UCSD-AML1 (cell line): ENCODE results near the gene TMEM217.
"Not testable (repeated sequence)": the region's sequence is repeated elsewhere in the genome, so short reads cannot be mapped to it uniquely, and the experiment has no call there.

Experiments
- DNase-seq: peaks from one replicate; lab custom pipeline; 2025; ENCODE audit not compliant: unreplicated experiment; lab: John Stamatoyannopoulos, UW

TMEM217 gene

DNA sequence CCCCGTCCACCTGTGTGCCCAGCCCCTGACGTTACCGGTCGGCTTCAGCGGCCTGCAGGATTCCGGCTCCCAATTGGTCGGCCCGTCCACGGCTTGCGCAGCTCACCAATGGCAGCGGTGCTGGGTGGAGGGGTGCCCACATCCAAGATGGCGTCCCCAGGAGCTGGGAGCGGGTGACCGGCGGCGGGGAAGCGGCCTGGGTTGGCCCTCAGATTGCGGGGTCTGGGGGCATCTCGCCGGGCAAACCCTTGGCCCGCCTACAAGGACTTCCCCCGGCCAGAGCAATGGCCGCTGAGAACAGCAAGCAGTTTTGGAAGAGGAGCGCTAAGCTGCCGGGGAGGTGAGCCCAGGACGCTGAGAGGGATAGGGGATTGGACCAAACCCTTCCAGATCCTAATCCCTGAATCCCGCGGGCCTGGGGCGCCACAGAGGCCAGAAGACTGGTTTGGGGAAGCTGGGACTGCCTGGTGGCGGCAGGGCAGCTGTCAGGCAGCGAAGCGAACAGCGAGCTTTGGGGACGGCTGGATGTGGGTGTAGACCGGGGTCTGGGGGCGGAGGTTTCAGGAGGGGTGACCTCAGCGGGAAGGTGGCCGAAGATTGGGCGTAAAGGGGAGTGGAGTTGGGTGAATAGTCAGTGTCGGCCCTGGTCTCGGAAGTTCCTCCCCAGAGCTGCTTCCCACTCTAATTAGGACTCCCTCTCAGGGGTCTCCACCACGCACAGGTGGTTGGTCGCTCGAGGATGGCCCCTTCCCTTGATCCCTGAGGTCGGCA lies at the start of gene TMEM217, which contains the start of gene TBC1D22B:
TSS of gene TMEM217 (minus strand) at position 511 of the 771 bp plus-strand sequence. CDS start 39,114 bp downstream, outside the sequence.
TSS of gene TBC1D22B (plus strand) at position 139 of the 771 bp plus-strand sequence. CDS start at position 285, 146 bp downstream.
- DNase-seq = peak; percentile 95

DNA sequence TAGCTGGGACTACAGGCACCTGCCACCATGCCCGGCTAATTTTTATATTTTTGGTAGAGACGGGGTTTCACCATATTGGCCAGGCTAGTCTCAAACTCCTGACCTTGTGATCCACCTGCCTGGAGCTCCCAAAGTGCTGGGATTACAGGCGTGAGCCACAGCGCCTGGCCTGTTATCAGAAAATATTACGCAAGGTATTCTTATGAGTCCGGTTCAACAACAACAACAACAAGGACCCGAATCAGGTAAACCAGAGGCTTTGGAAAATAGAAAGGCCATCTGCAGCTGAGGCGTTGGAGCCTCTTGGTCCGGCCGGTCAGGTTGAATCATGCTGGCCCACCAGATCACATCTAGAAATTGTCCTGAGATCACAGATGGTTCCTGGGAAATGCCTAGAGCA lies 49.5 kb upstream of the TMEM217 start:
- DNase-seq = not testable (repeated sequence)

DNA sequence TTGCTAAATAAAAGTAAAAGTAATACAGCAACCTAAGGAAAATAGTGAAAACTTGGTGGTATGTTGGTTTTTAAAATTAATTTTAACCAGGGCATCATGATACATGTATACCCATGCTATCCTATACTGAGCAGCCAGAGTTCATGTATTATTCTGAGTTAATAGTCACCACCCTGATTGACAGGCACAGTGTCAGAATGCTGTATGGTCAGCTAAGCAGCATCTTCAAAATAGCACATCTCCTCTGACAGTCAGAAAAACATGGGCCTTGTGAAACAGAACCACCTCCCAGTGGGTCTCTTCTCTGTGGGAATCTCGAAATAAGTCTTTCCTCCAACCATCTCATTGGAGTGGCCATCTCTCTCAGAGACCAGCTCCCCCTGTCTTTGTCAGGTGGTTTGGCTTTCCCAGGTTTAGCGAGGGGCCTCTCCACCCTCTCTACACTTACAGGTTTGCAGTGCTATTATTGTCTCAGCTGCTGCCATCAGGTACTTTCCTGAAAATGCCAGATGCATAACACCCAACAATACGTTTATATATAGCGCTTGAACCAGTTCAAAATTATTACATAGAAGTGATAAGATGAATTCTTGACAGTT lies 48.8 kb upstream of the TMEM217 start:
- DNase-seq = no peak

DNA sequence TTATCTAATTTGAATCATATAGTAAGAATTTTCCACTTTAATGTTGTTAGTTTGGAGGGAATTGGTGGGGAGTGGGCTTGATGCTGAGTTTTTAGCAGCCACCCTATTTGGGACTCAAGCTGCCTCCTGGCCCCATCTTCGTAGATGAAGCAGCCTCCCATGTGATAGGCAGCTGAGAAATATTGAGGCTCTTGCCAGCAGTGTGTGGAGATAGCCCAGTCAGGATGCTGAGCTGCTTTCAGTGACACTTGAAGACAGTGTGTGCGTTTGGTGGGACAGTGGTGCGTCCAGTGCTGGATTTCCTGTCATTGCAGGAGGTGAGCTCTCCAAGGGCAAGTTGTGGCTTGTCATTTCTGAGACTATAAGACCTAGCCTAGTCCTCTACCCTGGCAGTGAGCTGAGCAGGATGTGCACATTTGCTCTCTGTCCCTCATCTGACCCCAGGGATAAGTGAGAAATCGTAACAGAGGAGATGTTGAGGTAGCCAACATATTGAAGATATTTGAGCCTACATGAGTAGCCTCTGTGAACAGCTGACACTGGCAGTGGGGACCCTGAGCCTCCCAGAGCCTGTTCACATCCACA lies 48.0 kb upstream of the TMEM217 start:
- DNase-seq = peak; percentile 31

DNA sequence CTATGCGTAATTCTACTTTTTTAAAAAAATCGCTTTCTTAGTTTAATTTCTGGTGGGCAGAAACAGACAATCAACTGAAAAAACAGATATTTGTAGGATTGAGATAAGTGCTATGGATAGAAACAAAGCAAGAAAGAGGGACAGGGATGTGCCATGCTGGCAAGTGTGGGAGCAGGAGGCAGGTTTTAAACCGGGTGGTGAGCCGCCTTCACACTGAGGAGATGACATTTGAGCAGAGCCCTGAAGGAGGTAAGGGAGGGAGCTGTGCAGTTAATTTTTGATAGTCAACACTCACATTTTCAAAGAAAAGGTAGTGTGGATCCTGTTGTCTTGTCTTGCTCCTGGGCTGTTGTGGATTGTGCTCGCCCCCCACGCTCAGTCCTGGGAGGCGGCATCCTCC lies 46.8 kb upstream of the TMEM217 start:
- no peak for DNase-seq

DNA sequence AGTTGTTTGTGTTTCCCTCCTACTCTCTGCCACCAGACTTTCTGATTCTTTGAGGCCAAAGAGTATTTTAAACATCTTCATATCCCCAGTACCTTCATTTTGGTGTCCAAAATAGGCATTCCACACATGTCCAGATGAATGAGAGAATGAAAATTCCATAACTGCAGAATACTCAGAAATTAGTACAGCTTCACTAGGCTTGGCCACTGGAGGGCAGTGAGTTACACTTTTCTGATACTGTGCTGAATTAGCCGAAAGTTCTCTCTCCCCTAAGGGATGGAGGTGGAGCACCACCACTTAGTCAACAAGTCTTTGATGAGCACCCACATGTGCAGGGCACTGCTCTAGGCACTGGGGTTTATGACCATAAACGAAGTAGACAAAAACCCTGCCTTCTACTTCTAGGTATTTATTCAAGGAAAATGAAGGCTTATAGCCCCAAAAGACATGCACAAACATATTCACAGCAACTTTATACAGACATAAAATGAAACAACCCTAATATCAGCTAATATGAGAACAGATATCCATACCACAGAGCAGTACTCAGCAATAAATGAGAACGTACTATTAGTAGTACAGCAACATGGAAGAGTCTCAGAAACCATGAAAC lies 46.1 kb upstream of the TMEM217 start:
- peak; percentile 26 for DNase-seq

DNA sequence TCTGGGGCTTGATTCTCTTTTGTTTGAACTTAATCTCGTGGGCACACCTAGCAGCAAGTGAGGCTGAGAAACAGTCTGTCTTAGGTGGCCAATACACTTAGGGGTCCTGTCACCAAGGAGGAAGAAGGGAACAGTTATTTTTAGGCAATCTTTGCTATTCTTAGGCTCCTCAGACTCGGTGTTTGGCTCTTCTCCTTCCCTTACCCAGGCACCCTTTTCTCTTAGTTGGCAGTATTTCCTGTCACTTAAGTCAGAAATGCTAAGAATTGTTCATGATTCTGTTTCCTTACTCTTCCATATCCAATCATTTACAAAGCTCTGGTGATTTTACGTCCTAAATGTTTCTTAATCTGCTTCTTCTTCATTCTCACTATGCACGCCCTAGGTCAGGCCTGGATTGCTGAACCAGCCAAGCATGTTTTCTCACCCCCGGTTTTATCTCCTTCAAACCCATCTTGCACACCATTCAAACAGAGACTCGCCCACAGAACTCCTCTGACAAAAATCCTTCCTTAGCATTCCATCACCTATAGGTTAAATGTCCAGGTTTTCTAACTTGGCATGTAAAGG lies 45.2 kb upstream of the TMEM217 start:
- DNase-seq = no peak

DNA sequence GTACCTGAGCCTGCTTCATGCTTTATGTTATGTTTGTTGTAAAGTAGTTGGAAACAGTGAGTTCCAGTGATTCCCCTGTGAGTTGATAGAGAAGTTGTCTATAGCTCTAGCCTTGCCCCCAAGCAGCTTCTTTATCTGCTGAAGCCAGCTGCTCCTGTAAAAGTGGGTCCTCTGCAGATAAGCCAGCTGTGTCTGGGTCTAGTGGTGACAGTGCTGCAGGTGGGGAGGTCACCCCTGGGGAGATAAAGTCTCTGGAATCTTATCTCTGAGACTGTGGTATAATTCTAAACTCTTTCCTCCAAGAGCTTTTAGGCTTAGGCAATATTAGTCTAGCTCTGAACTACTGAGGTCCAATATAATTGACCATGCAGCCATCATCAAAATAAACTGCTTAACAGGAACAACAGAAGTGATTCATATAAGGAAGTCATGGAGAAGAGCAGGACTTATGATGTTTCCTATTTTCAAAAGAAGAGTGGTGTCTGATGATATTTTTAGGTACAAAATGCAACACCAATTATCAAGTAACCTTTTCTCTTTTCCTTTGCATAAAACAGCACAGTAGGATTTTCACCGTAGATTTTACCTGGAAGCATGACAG lies 44.2 kb upstream of the TMEM217 start:
- DNase-seq = no peak

DNA sequence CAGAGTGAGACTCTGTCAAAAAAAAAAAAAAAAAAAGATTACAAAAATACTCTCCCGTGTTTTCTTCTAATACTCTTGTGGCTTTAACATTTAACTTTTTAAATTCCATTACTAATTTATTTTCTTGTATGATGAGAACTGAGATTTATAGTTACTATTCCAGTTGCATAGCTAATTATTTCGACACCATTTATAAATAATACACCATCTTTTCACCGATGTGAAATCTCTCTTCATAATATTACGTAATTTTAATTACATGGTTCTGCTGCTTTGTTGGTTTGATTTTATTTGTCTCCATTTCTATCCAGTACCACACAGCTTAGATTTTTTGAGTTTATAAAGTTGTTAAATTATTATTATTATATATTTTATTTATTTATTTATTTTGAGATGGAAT lies 42.0 kb upstream of the TMEM217 start:
- no peak for DNase-seq

DNA sequence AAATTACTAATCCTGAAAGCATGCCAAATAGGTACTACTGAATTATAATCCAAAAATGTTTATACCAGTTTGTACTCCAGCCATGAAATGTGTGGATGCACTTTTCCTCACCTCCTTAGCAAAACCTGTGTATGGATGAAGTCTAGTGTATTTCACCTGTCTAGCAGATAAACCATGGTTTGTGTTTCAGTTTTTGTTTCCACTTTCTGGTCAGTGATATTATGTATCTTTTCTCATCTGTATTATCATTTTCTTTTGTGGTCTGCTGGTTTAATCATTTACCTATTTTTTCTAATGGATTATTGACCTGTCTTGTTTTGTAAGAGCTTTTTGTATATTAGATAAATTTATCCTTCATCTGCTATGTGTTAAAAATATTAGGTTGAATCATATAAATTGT lies 41.0 kb upstream of the TMEM217 start:
- no peak for DNase-seq

DNA sequence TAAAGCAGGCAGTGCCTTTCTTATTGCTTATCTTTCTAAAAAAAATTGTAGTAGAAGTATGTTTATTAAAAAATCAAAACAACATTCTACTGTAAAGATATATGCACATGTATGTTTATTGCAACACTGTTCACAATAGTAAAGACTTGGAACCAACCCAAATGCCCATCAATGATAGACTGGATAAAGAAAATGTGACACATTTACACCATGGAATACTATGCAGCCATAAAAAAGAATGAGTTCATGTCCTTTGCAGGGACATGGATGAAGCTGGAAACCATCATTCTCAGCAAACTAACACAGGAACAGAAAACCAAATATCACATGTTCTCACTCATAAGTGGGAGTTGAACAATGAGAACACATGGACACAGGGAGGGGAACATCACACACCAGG lies 39.7 kb upstream of the TMEM217 start:
- DNase-seq = not testable (repeated sequence)

DNA sequence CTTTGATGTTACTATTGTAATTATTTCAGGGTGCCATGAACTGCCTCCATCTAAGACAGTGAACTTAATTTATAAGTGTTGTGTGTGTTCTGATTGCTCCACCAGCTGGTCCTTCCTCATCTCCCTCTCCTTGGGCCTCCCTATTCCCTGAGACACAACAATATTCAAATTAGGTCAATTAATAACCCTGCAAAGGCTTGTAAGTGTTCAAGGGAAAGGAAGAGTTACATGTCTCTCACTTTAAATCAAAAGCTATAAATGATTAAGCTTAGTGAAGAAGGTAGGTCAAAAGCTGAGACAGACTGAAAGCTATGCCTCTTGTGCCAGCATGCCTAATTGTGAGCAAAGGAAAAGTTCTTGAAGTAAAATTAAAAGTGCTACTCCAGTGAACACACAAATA lies 35.5 kb upstream of the TMEM217 start:
- DNase-seq = no peak

DNA sequence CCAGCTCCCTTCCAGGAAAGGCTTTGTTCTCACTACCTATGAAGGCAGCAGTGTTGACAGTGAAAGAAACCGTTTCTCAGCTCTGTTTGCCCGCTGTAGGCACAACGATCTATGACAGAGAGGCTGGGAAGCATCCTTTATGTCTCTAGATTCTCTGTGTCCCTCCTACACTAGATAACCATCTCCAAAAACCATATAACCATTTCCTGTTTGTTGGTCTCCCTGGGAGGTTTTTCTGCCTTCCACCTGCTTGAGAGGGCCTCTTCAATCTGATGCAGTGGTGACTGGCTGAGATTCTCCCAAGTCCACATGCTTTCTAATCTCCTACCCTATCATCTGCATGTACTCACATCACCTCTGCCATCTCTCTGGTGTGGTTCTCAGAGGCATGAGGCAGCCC lies 32.0 kb upstream of the TMEM217 start:
- DNase-seq = no peak

DNA sequence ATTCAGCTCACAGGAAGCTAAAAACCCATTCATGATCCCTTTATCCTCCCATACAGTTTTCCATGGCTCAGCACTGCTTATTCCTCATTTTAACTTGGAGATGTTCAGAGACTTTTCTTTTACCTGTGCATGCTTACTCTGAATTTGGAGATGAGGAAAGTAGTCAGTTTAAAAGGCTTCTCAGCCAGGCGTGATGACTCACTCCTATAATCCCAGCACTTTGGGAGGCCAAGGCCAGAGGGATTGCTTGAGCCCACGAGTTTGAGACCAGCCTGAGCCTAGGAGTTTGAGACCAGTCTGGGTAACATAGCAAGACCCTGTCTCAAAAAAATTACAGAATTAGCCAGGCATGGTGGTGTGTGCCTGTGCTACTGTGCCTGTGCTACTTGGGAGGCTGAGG lies 30.3 kb upstream of the TMEM217 start:
- no peak for DNase-seq

DNA sequence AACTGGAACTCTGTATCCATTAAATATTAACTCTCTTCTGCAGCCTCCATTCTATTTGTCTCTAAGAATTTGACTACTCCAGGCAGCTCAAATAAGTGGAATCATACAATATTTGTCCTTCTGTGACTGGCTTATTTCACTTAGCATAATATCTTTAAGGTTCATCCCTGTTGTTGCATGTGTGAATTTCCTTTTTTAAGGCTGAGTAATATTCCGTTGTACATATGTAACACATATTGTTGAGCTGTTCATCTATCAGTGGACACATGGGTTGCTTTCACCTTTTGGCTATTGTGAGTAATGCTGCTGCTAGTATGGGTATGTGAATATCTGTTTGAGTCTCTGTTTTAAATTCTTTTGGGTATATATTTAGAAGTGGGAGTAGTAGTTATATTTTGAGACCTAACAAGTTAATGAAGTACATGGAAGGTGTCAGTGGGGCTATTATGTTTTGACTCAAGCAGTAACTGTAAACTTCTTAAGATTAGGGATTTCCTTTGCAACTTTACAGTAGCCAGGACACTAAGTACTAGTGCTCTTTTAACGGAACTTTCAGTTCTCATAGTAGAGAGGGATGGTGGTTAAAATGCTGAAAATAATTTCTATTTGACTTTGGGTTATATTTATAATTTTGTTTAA lies 29.7 kb upstream of the TMEM217 start:
- DNase-seq = no peak

DNA sequence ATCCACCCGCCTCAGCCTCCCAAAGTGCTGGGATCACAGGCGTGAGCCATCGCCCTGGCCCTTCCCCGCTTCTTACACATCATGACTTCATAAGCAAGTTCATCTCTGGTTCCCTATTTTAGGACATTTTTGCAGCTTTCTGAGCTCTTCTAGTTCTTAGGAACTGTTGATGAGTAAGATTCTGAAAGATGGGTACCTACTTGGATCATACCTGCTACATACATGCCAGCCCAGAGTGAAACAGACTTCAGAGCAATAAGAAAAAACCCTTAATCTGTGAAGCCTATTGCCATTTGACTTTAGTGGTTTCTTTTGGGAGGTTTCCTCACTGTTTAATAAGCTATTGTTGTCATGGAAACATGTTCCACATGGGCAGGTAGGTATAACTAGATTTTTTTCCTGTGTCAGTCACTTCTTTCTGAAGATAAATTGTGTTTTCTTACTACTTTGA lies 27.9 kb upstream of the TMEM217 start:
- DNase-seq = no peak

DNA sequence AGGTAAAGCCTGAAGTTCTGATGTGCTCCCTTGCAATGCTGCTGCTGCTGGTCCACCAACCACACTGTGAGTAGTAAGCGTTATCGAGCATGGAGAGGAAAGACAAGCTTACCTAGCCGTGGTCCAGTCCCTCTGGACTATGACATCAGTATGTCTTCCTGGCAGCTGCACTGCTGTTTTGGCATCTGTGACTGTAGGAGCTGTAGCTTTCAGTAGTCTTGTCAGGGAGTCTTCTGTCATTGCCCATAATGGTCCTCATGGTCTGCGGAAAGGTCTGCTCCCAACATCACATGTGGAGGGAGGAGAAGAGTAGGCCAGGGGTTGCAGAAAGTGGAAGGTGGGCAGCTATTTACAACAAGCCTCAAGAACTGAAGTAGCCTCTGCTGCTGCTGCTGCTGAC lies 26.8 kb upstream of the TMEM217 start:
- no peak for DNase-seq

DNA sequence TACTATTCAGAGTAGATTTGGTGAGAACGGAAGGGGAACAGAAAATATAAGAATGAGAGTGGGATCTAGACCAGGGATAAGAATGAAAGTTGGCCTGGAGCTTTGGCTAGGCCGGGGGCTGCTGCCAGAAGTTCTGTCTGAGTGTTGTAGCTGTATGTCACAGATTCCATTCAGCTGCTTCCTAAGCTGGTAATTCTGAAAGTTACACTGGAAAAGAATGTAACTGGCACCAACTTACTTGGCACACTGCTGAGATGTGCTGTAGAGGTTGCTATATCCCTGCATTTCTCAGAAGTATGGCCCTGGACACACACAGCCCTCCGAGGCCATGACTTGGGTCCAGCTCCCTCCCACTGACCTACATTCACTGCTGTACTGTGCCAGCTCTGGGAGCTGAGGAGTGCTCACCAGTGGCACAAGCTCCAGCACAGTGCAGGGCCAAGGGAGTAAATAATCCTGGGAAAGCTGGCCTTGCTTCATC lies 25.8 kb upstream of the TMEM217 start:
- DNase-seq = no peak

DNA sequence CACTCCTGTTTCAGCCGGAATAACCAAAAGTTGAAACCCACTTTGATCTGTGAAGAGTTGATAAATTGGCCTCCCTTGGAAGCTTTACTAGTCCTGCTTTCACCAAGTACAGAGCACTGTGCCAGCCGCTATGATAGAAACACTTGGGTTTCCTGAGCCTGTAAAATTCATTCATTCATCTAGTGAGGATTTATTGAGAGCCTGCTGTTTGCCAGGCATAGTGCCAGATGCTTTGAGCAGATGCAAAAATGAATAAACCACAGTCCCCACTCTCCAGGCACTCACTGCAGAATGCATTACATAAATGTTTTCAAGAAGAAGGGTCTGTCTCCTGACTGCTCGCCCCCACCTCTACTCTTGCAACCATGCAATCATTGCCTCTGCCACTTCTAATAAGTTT lies 25.3 kb upstream of the TMEM217 start:
- no peak for DNase-seq

DNA sequence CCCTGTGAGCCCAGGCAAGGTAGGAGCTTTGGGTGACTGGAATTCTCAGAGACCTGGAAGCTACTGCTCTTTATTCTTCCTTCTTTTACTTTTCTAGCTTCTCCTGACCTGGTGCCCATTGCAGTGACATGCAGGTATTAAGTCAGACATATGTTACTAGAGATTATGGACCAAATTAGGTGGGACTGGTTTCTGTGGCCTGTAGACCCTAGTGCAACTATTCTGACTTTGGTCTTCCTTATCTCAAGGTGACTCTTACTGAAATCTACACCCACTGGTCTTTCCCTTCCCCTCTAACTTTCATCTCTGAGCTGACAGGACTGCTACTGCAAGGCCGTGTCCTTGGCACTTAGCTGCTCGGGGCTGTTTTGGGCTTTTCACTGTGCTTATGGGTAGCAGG lies 24.4 kb upstream of the TMEM217 start:
- DNase-seq = no peak
